H1 (cell line): ENCODE results near the gene IQCF2. TPM values are rescaled to one million over a fixed set of nuclear protein-coding genes. Genes with fewer than 3 reads are reported as not detected.

Experiments used
- CTCF ChIA-PET: fragments of 300-600 bp; sonication (Branson Sonifier 250); formaldehyde crosslinking; loops from one replicate; lab custom pipeline; 2021; ENCODE audit not compliant: partially characterized antibody; lab: Charles Lee
- POLR2A ChIA-PET: fragments of 300-600 bp; sonication (Branson Sonifier 250); formaldehyde crosslinking; loops from one replicate; lab custom pipeline; 2021; ENCODE audit warnings: inconsistent platforms; ENCODE audit not compliant: partially characterized antibody; lab: Charles Lee
- DNase-seq, 2 experiments: peaks; one replicate each; pipeline versions ENCODE4 v3.0.0 to v3.0.0-alpha.2; 2010 to 2022; ENCODE audit warnings: low spot score in 2 of 2, low read depth in 1 of 2, mixed read lengths in 1 of 2
- FAIRE-seq: peaks from 2 replicates; lab custom pipeline; 2011; peaks lifted over from hg19 to GRCh38; lab: Jason Lieb, UNC
- H2AFZ ChIP-seq: 2 replicates; pipeline ENCODE4 v1.8.1; 2012; ENCODE audit warnings: low read length, inconsistent platforms
- H2AK5ac ChIP-seq: 2 replicates; pipeline ENCODE4 v1.6.1; 2013; ENCODE audit warnings: low read depth, low read length
- H2BK120ac ChIP-seq: replicated peaks from 2 replicates; pipeline ENCODE3; 2013; ENCODE audit warnings: low read depth, low read length, inconsistent platforms
- H2BK12ac ChIP-seq: 2 replicates; pipeline ENCODE4 v1.6.1; 2013; ENCODE audit warnings: low read depth, low read length
- H2BK15ac ChIP-seq: 2 replicates; pipeline ENCODE4 v1.6.1; 2013; ENCODE audit warnings: low read length
- H2BK20ac ChIP-seq: 2 replicates; pipeline ENCODE4 v1.6.1; 2013; ENCODE audit warnings: low read length
- H2BK5ac ChIP-seq: 2 replicates; pipeline ENCODE4 v1.6.1; 2013; ENCODE audit warnings: low read depth, low read length
- H3K14ac ChIP-seq: 2 replicates; pipeline ENCODE4 v1.6.1; 2013; ENCODE audit warnings: inconsistent platforms; ENCODE audit not compliant: insufficient read length
- H3K18ac ChIP-seq: 2 replicates; pipeline ENCODE4 v1.6.1; 2013; ENCODE audit warnings: low read length; ENCODE audit errors: extremely low read depth
- H3K23ac ChIP-seq: 2 replicates; pipeline ENCODE4 v1.6.1; 2013; ENCODE audit warnings: inconsistent platforms; ENCODE audit not compliant: insufficient read length
- H3K23me2 ChIP-seq: 2 replicates; pipeline ENCODE4 v1.6.1; 2013; ENCODE audit warnings: low read depth, low read length
- H3K27ac ChIP-seq: 2 replicates; pipeline ENCODE4 v1.6.1; 2011; ENCODE audit warnings: low read depth, low read length, inconsistent platforms
- H3K27me3 ChIP-seq, 4 experiments: replicated peaks in 1 of 4; 1 replicate in 1 of 4; 2 replicates in 3 of 4; pipeline versions ENCODE4 v1.6.1 to v1.8.1; 2011 to 2013; ENCODE audit warnings: low read length in 3 of 4, mild to moderate bottlenecking in 3 of 4, inconsistent platforms in 2 of 4, mixed read lengths in 2 of 4, moderate library complexity in 1 of 4; ENCODE audit not compliant: control insufficient read depth in 3 of 4, insufficient read depth in 3 of 4; ENCODE audit errors: extremely low read depth in 1 of 4
- H3K36me3 ChIP-seq, 4 experiments: 2 replicates each; pipeline versions ENCODE4 v1.6.1 to v1.8.1; 2011 to 2013; ENCODE audit warnings: mild to moderate bottlenecking in 4 of 4, low read length in 3 of 4, moderate library complexity in 2 of 4, control low read depth in 1 of 4, inconsistent platforms in 1 of 4; ENCODE audit not compliant: insufficient read depth in 4 of 4, control insufficient read depth in 2 of 4
- H3K4ac ChIP-seq: replicated peaks from 2 replicates; pipeline ENCODE3; 2013; ENCODE audit warnings: low read length, low read depth, mixed read lengths, inconsistent platforms; ENCODE audit not compliant: insufficient read length
- H3K4me1 ChIP-seq, 4 experiments: replicated peaks in 1 of 4; 1 replicate in 1 of 4; 2 replicates in 3 of 4; pipeline versions ENCODE4 v1.6.1 to v1.8.1; 2011 to 2013; ENCODE audit warnings: low read length in 3 of 4, inconsistent platforms in 2 of 4, mixed read lengths in 1 of 4; ENCODE audit not compliant: insufficient read depth in 4 of 4, control insufficient read depth in 3 of 4
- H3K4me2 ChIP-seq, 2 experiments: 2 replicates each; pipeline versions ENCODE4 v1.6.1 to v1.8.1; 2011 to 2013; ENCODE audit warnings: low read depth in 2 of 2, low read length in 2 of 2, control low read depth in 1 of 2, inconsistent platforms in 1 of 2, mild to moderate bottlenecking in 1 of 2; ENCODE audit not compliant: insufficient read depth in 1 of 2
- H3K4me3 ChIP-seq, 4 experiments: fragments of 200-600, 300-600 bp in 1 of 4; sonication (generic), shearing (Covaris generic), sonication (Bioruptor Twin) in 1 of 4; 2 replicates each; pipeline versions ENCODE4 v1.5.1 to v1.8.1; 2011 to 2016; ENCODE audit warnings: low read length in 4 of 4, low read depth in 3 of 4, control low read depth in 2 of 4, inconsistent platforms in 2 of 4, mild to moderate bottlenecking in 2 of 4, mixed read lengths in 1 of 4, moderate library complexity in 1 of 4; ENCODE audit not compliant: insufficient read depth in 2 of 4; ENCODE audit errors: extremely low read depth in 1 of 4
- H3K56ac ChIP-seq: replicated peaks from 2 replicates; pipeline ENCODE3; 2013; ENCODE audit warnings: low read depth, mild to moderate bottlenecking, mixed read lengths, low read length, inconsistent platforms; ENCODE audit not compliant: insufficient read length
- H3K79me1 ChIP-seq: 2 replicates; pipeline ENCODE4 v1.6.1; 2013; ENCODE audit warnings: low read depth, low read length, control low read depth
- H3K79me2 ChIP-seq, 2 experiments: 2 replicates each; pipeline versions ENCODE4 v1.6.1 to v1.8.1; 2012 to 2013; ENCODE audit warnings: low read length in 2 of 2, mild to moderate bottlenecking in 2 of 2, inconsistent platforms in 1 of 2; ENCODE audit not compliant: insufficient read depth in 2 of 2, control insufficient read depth in 1 of 2
- H3K9ac ChIP-seq, 4 experiments: replicated peaks in 1 of 4; 1 replicate in 1 of 4; 2 replicates in 3 of 4; pipeline versions ENCODE4 v1.6.1 to v1.8.1; 2011 to 2013; ENCODE audit warnings: low read depth in 3 of 4, low read length in 3 of 4, control low read depth in 2 of 4, mild to moderate bottlenecking in 2 of 4, moderate library complexity in 2 of 4, inconsistent platforms in 1 of 4; ENCODE audit errors: extremely low read depth in 1 of 4
- H3K9me3 ChIP-seq, 2 experiments: 2 replicates each; pipeline versions ENCODE4 v1.6.1 to v1.8.1; 2012 to 2013; ENCODE audit warnings: mild to moderate bottlenecking in 2 of 2, moderate library complexity in 2 of 2, control low read depth in 1 of 2, inconsistent platforms in 1 of 2, low read depth in 1 of 2, low read length in 1 of 2, mixed read lengths in 1 of 2; ENCODE audit not compliant: insufficient read depth in 2 of 2
- H4K20me1 ChIP-seq, 2 experiments: replicated peaks in 1 of 2; 2 replicates each; pipeline versions ENCODE3 to v1.8.1; 2011 to 2013; ENCODE audit warnings: inconsistent platforms in 2 of 2, low read length in 2 of 2, mild to moderate bottlenecking in 1 of 2; ENCODE audit not compliant: insufficient read depth in 2 of 2, control insufficient read depth in 1 of 2
- H4K5ac ChIP-seq: 2 replicates; pipeline ENCODE4 v1.6.1; 2013; ENCODE audit warnings: low read length, low read depth, mixed read lengths, inconsistent platforms; ENCODE audit not compliant: insufficient read length
- H4K8ac ChIP-seq: 2 replicates; pipeline ENCODE4 v1.8.0; 2013; ENCODE audit warnings: mild to moderate bottlenecking, moderate library complexity, low read length, inconsistent platforms; ENCODE audit not compliant: insufficient read depth; ENCODE audit errors: extremely low read depth
- H4K91ac ChIP-seq: replicated peaks from 2 replicates; pipeline ENCODE3; 2013; ENCODE audit warnings: low read length, mixed read lengths, inconsistent platforms; ENCODE audit not compliant: insufficient read length
- CBX8 ChIP-seq: fragments of 300-800, 300-1000 bp; sonication (generic); IDR thresholded peaks from 2 replicates; pipeline ENCODE4 v1.7.1; 2016; ENCODE audit warnings: low read depth, low read length, borderline replicate concordance
- SUZ12 ChIP-seq: fragments of 200-600 bp; sonication (generic); IDR thresholded peaks from 2 replicates; pipeline ENCODE4 v1.6.1; 2012; ENCODE audit warnings: mild to moderate bottlenecking, inconsistent platforms, low read length, moderate library complexity, mixed read lengths
- WGBS, 2 experiments: shearing (Covaris generic) in 1 of 2; methylation state at CpG; one replicate each; pipeline versions ENCODE4 v1.1.6 to v1.1.7; 2013 to 2015; ENCODE audit warnings: low lambda C conversion rate in 2 of 2, mixed read lengths in 2 of 2, inconsistent platforms in 1 of 2, low coverage in 1 of 2, missing lambda C conversion rate in 1 of 2; ENCODE audit not compliant: insufficient replicate concordance in 2 of 2, insufficient coverage in 1 of 2, insufficient read length in 1 of 2; ENCODE audit errors: extremely low coverage in 1 of 2, missing lambda C conversion rate in 1 of 2; 5-methylcytosine and 5-hydroxymethylcytosine counted together
- polyA plus RNA-seq, 7 experiments: library from polyadenylated mRNA; depleted of rRNA in 3 of 7; stranded (reverse) in 5 of 7; unstranded in 2 of 7; fragments of >200 nt in 5 of 7; fragments of 200-250 nt in 2 of 7; gene quantifications; 1 replicate in 5 of 7; 2 replicates in 1 of 7; 4 replicates in 1 of 7; pipeline versions ENCODE4 v1.2.1 to v1.2.3, GENCODE V29; 2011 to 2013; ENCODE audit warnings: missing spikeins in 2 of 7, mixed read lengths in 2 of 7
- total RNA-seq: library from RNA; stranded (reverse); fragmentation: NEBNext Ultra II Directional; extraction: Animal tissue kit (Norgen Biotek cat#: 25700); gene quantifications from 2 replicates; pipeline ENCODE4 v1.2.1, GENCODE V29; 2021

Gene IQCF2
- total and polyA plus RNA-seq, 2 of the 8 experiments (the other 6 are each of a cell fraction or from before 2014, with no cell fraction given) = not detected

- POLR2A ChIA-PET = no interaction called here
- TF ChIP-seq CBX8 (no peak), SUZ12 (no peak)
Observed at GRCh38 chr3:51836606-51837005, 24.8 kb upstream of the IQCF2 start.

More at GRCh38 chr3:51836606-51837005, 24.8 kb upstream of the IQCF2 start:
- Histone ChIP-seq H3K4ac (no peak overlapping the region), H3K27me3 (peaks cover 0 to 1% (median 0%) of the 10 kb centered on the region in 4 experiments; a peak in 1 of 7 replicates), H4K20me1 (no peaks in the 10 kb centered on the region), H3K14ac (no peak overlapping the region), H3K4me3 (no peak overlapping the region), H2BK20ac (no peak overlapping the region), H3K27ac (no peak overlapping the region), H3K23ac (no peak overlapping the region), H3K4me2 (no peak overlapping the region), H3K56ac (no peak overlapping the region), H3K4me1 (no peaks in the 10 kb centered on the region), H4K91ac (no peak overlapping the region), H3K18ac (no peak overlapping the region), H3K9ac (no peak overlapping the region), H4K8ac (no peak overlapping the region), H2BK15ac (no peak overlapping the region), H2AK5ac (no peak overlapping the region), H2BK12ac (no peak overlapping the region), H3K36me3 (no peaks in the 10 kb centered on the region), H3K79me1 (no peaks in the 10 kb centered on the region), H2BK5ac (no peak overlapping the region), H4K5ac (no peak overlapping the region), H3K23me2 (no peaks in the 10 kb centered on the region), H2AFZ (no peak overlapping the region), H3K79me2 (no peaks in the 10 kb centered on the region), H2BK120ac (no peak overlapping the region), H3K9me3 (peaks cover 0 to 4% of the 10 kb centered on the region in 2 experiments; a peak in 1 of 4 replicates)
- WGBS, 2 experiments = 87% methylated on average over 5 of the region's 5 CpGs; no CpG with 5 or more reads in 1 of the 2 experiments
- CTCF ChIA-PET = interaction anchor here (1.1 to 2.2 kb wide), 4 partner anchors 9 to 37 kb away, joined by 3 to 12 read pairs (median 5); no protein-coding TSS in a partner anchor
- FAIRE-seq (no peak), DNase-seq (no peak)
